Stimulated activated CD8-positive, alpha-beta memory T cell treated with anti-CD3 and anti-CD28 coated beads, Interleukin-15, amount 100 ng/mL, for 1 hour (primary cell): ENCODE measurements around the gene ACY1.
"Not testable (repeated sequence)": the region's sequence is repeated elsewhere in the genome, so short reads cannot be mapped to it uniquely, and the experiment has no call there.

Experiments used
- DNase-seq: peaks from one replicate; pipeline ENCODE4 v3.0.0-alpha.2; 2020; ENCODE audit warnings: low read depth

The ACY1 gene

DNA sequence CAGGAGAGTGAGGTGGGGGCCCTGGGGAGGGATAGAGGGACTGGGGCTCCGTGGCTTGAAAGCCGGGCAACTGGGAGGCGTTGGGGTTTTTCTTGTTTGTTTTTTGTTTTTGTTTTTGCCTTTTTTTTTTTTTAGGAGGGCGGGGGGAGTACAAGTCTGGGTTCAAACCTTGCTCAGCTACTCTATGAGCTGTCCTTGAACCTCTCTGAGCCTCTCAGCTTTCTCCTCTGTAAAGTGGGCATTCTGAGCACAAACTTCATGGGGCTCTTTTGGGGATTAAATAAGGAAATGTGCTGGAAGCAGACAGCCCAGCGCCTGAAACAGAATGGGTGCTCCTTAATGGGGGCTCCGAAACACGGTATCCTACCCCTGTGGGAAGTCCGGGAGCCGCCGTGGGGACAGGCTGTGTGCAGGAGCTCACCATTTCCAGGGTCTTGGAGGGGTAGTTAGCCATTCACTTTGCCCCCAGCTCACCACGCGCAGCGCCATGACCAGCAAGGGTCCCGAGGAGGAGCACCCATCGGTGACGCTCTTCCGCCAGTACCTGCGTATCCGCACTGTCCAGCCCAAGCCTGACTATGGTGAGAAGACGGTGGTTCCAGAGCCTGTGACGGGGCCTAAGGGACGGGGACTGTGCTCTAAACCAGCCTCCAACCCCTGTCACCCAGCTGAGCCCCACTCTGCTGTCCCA, 388 bp downstream of the ACY1 start:
- DNase-seq: no peak

DNA sequence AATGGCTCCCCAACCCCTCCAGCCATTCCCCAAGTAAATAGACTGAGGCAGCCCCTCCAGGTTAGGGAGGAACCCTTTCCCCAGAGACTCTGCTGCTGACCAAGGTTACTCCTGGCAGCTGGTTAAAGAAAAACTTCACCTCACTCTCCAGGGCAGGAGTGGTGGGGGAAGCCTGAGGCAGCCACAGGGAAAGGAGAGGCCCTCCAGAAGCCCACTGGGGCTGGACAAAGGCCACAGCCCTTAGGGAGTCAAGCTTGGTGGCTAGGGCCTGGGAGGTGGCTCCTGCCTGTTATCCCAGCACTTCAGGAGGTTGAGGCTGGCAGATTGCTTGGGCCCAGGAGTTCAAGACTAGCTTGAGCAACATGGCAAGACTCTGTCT, 923 bp downstream of the ACY1 start:
- no peak for DNase-seq

DNA sequence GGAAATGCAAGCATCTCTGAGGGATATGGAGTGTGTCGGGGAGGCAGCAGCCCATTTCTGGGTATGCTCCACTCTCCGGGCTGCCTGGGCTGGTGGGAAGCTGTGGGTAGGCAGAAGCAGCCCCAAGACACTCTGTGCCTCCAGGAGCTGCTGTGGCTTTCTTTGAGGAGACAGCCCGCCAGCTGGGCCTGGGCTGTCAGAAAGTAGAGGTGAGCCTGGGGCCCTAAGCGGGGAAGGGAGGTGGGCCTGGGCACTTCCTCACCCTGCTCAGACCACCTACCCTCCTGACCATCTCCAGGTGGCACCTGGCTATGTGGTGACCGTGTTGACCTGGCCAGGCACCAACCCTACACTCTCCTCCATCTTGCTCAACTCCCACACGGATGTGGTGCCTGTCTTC, 1.7 kb downstream of the ACY1 start:
- DNase-seq: no peak

DNA sequence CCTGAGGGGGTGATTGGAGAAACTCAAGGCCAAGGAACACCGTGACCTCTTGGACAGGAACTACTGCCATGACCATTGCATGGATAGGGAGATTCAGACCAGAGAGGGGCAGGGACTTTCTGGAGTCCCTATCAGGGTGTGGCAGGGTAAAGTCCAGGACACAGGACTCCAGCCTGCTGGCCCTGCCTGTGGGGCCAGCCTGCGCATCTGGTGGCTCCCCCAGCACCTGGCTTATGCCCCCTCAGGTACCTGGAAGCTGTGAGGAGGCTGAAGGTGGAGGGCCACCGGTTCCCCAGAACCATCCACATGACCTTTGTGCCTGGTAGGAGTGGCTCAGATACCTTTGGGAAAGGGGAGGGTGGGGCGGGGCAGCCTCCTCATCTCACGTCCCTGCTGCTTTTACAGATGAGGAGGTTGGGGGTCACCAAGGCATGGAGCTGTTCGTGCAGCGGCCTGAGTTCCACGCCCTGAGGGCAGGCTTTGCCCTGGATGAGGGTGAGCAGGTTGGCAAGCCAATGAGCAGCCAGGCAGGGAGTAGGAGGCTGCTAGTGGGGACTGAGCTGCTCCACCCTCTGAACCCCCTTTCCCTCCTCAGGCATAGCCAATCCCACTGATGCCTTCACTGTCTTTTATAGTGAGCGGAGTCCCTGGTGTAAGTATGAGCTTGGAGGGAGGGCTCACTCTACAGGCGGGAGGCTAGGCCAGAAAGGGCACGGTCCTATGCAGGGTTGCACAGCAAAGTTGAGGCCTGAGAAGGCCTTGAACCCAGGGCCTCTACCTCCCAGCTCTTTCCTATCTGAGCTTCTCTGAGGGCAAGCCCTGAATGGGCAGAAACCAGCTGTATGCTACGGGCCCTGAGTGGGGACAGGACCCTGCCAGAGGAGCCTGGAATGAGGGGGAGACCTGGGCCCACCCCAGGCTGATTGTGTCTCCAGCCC, 2.9 kb downstream of the ACY1 start:
- DNase-seq: no peak

DNA sequence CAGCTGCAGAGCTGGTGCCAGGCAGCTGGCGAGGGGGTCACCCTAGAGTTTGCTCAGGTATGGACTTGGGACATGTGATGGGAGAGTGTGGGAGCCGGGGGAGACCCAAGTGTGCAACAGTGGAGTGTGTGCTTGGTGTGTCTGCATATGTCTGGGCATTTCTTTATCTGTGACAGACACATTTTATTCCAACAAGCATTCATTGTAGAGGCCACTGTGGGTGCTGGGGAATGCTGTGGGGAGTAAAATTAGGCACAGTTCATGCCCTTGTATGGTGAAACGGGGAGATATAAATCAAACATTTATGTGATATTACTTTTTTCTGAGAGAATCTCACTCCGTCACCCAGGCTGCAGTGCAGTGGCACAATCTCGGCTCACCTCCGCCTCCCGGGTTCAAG, 4.2 kb downstream of the ACY1 start:
- no peak for DNase-seq

DNA sequence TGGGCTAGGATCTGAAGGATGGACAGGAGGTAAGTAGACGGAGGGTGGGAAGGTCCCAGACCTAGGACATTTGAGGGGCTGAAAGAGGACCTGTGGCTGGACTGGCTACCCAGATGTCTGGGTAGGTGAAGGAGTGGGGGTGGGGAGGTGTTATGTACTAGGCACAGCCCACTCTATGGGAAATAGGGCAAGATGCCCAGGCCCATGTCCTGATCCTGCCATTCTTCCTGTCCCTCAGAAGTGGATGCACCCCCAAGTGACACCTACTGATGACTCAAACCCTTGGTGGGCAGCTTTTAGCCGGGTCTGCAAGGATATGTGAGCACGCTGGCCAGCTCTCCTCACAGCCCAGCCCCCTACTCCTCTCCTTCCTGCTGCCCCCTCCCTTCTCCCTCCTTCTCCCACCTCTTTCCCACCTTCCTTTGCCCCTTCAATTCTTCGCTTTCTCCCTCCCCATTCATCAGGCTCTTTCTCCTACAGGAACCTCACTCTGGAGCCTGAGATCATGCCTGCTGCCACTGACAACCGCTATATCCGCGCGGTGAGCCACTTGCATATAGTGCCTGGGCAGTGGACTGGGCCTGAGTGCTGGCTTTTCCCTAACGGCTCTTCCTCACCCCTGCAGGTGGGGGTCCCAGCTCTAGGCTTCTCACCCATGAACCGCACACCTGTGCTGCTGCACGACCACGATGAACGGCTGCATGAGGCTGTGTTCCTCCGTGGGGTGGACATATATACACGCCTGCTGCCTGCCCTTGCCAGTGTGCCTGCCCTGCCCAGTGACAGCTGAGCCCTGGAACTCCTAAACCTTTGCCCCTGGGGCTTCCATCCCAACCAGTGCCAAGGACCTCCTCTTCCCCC, 5.2 kb downstream of the ACY1 start:
- DNase-seq: no peak

DNA sequence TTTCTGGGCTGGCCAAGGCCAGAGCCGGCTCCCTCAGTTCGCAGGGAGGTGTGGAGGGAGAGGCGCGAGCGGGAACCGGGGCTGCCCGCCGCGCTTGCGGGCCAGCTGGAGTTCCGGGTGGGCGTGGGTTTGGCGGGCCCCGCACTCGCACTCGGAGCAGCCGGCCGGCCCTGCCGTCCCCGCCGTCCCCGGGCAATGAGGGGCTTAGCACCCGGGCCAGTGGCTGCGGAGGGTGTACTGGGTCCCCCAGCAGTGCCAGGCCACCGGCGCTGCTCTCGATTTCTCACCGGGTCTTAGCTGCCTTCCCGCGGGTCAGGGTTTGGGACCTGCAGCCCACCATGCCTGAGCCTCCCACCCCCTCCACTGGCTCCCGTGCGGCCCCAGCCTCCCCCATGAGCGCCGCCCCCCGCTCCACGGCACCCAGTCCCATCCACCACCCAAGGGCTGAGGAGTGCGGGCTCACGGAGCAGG, 7.2 kb downstream of the ACY1 start:
- not testable (repeated sequence) for DNase-seq

DNA sequence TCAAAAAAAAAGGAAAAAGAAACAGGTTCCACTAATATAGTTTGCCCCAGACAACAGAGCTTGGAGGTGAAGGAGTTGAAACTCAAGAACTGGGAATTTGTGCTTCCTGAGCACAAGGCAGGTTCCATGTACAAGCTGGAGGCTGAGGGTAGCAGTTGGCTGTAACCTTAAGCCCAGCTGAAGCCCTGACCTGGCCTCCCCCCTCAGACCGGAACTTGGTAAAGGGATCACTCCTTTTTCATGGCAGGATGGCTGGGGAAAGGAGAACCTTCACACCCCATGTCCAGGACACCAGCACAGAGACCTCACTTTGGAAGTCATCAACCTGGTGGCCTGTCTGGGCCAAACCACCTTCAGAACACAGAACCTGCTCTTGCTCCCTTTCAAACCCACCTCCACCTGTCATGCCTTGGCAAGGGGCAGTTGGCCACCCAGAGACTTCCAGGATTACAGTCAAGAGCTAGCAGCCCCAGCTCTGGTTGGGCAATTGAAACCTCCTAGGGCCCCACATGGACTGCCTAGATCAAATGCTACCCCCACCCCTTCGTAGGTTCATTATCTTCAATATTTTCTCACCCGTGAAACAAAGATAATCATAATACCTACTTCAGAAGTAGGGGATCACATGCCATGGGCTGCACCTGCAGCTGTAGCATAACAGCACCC, 8.8 kb downstream of the ACY1 start:
- no peak for DNase-seq

DNA sequence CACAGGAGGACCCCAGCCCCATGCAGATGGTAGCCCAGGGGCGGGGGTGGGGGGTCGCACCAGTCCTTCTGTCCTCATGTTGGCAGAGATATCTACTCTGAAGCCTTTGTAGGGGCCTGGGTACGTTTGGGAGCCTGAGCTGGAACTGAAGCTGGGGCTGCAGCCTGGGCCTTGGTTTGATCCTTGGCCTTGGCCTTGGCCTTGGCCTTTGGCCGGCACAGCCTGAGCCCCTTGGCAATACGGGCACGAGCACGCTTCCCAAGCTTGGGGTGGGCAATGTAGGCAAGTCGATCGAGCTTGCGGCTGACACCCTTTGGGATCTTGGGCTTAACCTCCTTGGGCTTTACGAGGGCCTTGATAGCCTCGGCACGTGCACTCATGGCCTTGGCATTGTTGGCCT, 10.3 kb downstream of the ACY1 start:
- DNase-seq: not testable (repeated sequence)

DNA sequence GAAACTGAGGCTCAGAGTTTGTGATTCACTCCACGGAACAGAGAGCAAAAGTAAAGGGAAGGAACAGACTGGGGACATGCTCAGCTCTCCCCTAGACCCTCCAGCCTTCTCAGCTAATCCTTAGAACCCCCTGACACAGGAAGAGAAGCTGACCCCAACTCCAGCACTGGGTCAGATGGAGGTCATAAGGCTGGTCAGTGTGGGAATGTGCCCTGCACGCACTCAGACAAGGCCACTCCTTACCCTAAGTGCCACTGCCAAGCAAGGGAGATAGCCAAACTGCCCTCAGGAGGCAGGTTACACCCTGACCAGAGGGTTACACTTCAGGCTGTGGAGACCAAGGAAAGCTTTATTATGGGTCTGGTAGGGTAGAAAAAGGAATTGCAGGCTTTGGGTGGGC, 11.2 kb downstream of the ACY1 start:
- DNase-seq: no peak

DNA sequence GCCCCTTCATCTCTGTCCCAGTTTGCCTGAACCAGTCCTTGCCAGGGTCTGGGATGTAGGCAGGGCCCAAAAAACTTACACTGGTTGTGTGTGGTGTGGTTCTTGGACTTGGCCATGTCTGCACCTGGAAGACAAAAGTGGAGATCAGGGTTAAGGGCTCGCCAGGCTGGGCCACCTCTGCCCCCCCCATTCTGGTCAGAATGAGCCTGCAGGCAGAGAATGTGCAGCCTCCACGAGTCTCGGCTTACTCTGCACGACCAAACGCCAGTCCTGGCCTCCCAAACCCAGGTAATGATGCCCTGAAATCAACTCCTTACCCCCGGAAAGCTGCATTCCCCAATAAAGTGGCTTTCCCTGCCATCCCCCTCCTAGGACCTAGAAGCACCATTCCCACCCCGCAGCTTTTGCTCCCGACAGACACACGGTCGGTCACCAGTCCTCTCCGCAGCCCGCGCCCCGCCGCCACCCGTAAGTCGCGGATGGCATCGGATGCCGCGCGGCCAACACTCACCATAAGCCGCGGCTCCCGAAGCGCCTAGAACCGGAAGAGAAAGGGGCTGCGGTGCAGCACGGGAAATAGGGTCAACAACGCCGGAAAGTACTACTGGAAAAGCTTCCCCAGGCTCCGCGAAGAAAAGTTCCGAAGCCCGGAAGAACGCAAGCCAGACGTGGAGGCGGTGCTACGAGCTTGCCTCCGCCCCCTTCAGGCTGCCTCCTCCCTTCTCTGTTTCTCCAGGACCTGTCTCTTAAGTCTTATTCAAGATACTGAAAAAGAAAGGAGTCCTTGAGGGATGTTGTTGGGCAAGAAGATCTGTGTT, 12.2 kb downstream of the ACY1 start, which contains the start of gene RPL29:
Gene RPL29, minus strand, starts transcription at position 550 of the 818 bp plus-strand sequence. Its CDS starts 434 bp downstream, at position 116.
- peak; percentile 82 for DNase-seq

DNA sequence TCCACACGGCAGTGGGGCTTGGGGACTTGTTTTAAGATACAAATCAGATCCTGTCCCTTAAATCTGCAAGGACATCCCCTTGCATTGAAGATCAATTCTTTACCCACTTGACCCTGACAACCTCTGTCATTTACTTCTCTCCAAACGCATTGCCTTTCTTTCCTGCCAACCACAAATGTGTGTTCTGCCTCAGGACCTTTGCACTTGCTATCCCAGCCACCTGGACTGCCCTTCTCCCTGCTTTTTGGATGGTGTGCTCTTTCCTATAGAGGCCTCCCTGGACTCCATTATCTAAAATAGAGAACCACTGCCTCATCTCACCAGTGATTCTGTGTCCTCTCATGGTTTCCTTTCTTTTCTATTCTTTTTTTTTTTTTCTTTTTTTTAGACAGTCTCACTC, 13.8 kb downstream of the ACY1 start:
- no peak for DNase-seq

DNA sequence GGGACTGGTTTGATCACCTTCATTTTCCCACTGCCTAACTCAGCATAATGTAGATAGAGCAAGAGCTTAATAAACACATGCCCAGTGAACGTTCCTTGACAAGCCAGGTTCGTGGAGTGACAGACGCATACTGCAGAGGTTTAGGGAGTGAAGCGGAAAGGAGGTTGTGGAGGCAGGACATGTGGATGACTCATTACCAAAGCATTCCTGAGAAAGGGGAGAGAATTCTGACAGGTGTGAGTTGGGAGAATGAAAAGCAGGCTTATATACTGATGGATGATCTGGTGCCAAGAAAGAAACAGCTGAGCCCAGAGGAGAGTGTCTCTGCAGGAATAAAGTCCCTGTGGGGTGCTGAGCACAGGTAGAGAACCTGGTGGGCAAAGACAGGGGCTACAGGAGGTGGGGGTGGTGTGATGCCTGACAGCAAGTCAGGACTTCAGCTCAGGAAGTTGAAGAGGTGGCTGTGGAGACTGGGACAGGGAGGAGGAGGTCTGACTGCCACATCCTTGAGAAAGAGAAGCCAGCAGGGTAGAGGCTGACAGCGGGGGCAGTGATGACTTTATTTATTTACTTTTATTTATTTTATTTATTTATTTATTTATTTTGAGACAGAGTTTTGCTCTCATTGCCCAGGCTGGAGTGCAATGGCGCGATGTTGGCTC, 14.7 kb downstream of the ACY1 start:
- no peak for DNase-seq

DNA sequence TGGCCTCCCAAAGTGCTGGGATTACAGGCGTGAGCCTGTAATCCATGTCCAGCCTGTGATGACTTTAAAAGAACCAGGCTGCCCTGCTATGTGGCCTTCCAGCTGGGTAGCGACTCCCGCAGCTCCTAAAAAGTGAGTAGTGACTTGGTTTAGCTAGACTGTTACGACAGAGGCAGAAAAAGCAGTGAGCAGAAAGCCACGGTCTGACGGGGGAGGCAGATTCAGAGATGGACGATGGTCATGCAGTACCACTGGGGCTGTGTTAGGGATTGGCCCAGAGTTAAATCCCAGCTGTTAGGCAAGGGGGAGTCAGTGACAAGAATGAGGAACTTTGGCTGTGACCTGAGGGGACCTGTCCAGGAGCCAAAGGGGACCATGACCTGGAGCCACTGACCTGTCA, 15.4 kb downstream of the ACY1 start:
- no peak for DNase-seq

DNA sequence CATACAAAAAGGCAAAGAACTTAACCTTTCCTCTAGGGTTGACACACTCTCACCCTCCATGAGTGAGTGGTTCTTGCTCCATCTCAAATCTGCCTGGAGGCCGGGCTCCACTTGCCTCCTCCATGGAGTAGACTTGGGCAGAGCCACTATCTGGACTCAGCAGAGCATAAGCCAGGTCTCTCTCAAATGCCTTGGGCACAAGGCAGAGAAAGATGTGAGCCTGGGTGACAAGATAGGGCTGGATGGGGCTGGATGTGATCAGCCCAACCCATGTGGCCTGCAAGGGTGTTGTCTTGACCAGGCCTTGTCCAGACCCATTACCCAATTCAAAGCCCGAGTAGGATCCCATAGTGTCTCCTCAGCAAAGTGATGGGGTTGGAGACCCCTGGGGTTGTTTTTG, 16.5 kb downstream of the ACY1 start:
- no peak for DNase-seq

DNA sequence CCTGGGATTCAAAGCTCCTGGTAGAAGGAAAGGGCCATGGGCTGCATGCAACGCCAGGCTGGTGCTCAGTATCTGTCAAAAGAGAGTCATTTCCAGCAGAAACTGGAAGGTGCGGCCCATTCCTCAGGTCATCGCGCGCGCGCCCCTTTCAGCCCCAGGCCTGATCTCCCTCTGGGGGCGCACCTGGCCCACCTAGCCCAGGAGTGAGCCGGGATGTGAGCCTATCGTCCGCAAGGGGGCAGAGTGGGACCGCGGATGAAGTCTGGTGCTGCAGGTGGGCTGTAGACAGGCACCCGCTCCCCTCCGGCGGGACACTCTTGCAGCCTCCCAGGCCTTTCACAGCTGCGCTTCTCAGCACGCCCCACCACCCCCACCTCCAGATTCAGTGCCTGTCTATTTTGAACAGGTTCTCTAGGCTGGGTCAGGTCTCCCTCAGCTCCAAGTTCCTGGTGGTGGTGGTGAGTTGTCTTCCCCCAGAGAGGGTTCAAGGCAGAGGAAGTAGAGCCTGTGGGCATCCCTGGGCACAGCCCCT, 18.2 kb downstream of the ACY1 start:
- DNase-seq: peak; percentile 82

DNA sequence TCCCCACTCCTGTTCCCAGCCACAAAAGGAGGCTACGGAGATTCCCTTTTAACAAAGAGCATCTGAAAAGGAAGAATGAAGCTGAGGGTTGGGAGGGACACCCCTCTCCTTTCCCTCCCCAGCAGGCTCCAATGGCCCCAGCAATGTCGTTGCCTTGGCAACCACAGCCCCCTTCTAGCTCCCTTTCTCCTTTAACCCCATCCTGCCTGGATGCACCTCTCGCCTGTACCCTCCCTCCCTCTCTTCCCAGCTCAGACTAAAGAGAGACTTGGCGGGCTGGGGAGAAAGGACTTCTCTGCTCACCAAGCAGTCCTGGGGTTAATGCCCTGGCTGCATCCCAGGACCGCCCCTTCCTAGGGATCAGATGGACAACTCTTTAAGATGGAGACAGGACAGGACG, 19.4 kb downstream of the ACY1 start:
- no peak for DNase-seq

DNA sequence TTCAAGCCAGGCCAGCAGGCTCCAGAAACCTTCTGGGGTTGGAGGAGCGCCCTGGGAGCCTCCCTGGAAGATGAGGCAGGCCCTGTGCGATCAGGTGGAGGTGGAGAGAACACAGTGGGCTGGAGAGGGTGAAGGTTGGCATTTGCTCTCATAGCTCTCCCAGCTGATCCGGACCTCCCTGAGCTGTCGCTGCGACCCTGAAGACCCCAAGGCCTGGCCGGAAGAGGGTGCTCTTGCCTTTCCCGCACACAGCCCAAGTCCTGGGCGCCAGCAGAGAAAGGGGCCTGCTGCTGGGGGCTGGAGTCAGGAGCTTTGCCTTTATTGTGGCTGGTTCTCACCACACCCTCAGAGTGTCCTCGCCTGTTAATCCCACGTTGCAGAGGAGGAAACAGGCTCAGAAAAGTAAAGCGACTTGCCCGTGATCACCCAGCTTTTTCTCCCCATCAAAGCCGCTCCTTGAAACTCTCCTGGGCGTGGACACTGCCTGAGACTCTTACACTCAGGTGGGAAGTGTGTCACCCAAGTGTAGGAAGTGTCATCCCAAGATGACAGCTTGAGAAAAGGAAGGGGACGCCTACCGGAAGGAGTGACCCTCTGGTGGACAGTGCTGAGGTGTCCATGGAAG, 20.9 kb downstream of the ACY1 start:
- no peak for DNase-seq

DNA sequence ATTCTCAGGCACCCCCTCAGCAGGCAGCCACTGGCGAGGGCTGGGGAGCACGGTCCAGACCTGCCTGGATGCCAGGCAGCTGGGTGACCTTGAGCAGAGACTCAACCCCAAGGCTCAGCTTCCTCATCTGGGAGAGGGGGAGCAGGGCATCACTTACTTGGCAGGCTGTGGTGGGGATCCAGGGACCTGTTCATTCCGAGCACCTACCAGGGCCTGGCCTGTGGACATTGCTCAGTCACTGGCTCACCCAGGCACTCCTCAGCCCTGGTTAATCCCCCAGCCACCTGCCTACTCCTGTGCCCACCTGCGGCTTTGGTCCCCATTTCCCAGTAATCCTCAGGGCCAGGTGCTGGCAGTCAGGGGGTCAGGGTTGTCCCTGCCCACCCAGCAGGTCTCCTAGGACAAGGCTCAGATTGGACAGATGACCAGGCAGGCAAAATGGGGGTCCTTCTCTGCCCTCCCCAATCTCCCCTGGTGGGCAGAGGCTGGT, 21.6 kb downstream of the ACY1 start:
- no peak for DNase-seq
